ENCODE measurements around the gene AMER3. TPM values are rescaled to one million over a fixed set of nuclear protein-coding genes. Genes with fewer than 3 reads are reported as not detected.

Gene AMER3
- total and polyA plus RNA-seq, 2 experiments from 2014 or later = 0.05 to 0.49 TPM

DNA sequence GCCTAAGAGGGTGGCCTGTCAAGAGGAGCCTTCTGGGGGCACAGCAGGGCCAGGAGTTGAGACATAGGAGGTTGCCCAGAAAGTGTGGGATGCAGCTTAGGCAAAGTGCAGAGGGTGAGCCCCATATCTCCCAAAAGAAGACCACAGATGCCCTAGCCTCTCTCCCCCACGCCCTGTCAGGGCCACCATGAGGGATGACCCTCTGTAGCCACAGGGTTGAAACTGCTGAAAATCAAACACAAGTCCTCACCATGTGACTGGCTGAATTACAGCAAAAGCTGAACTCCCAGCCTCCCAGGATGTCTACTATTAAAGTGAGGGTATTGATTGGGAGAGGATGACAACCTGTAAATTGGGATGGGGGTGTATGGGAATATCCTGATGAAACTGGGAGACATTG, 44.0 kb downstream of the AMER3 start (continued):
- TF ChIP-seq, protein P1, sequence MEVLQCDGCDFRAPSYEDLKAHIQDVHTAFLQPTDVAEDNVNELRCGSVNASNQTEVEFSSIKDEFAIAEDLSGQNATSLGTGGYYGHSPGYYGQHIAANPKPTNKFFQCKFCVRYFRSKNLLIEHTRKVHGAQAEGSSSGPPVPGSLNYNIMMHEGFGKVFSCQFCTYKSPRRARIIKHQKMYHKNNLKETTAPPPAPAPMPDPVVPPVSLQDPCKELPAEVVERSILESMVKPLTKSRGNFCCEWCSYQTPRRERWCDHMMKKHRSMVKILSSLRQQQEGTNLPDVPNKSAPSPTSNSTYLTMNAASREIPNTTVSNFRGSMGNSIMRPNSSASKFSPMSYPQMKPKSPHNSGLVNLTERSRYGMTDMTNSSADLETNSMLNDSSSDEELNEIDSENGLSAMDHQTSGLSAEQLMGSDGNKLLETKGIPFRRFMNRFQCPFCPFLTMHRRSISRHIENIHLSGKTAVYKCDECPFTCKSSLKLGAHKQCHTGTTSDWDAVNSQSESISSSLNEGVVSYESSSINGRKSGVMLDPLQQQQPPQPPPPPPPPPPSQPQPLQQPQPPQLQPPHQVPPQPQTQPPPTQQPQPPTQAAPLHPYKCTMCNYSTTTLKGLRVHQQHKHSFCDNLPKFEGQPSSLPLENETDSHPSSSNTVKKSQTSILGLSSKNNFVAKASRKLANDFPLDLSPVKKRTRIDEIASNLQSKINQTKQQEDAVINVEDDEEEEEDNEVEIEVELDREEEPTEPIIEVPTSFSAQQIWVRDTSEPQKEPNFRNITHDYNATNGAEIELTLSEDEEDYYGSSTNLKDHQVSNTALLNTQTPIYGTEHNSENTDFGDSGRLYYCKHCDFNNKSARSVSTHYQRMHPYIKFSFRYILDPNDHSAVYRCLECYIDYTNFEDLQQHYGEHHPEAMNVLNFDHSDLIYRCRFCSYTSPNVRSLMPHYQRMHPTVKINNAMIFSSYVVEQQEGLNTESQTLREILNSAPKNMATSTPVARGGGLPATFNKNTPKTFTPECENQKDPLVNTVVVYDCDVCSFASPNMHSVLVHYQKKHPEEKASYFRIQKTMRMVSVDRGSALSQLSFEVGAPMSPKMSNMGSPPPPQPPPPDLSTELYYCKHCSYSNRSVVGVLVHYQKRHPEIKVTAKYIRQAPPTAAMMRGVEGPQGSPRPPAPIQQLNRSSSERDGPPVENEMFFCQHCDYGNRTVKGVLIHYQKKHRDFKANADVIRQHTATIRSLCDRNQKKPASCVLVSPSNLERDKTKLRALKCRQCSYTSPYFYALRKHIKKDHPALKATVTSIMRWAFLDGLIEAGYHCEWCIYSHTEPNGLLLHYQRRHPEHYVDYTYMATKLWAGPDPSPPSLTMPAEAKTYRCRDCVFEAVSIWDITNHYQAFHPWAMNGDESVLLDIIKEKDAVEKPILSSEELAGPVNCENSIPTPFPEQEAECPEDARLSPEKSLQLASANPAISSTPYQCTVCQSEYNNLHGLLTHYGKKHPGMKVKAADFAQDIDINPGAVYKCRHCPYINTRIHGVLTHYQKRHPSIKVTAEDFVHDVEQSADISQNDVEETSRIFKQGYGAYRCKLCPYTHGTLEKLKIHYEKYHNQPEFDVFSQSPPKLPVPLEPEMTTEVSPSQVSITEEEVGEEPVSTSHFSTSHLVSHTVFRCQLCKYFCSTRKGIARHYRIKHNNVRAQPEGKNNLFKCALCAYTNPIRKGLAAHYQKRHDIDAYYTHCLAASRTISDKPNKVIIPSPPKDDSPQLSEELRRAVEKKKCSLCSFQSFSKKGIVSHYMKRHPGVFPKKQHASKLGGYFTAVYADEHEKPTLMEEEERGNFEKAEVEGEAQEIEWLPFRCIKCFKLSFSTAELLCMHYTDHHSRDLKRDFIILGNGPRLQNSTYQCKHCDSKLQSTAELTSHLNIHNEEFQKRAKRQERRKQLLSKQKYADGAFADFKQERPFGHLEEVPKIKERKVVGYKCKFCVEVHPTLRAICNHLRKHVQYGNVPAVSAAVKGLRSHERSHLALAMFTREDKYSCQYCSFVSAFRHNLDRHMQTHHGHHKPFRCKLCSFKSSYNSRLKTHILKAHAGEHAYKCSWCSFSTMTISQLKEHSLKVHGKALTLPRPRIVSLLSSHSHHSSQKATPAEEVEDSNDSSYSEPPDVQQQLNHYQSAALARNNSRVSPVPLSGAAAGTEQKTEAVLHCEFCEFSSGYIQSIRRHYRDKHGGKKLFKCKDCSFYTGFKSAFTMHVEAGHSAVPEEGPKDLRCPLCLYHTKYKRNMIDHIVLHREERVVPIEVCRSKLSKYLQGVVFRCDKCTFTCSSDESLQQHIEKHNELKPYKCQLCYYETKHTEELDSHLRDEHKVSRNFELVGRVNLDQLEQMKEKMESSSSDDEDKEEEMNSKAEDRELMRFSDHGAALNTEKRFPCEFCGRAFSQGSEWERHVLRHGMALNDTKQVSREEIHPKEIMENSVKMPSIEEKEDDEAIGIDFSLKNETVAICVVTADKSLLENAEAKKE (CRISPR knock-in tag; IDR thresholded peaks at IDR 0.05) = no peak
- TF ChIP-seq CTCF (conservative IDR thresholded peaks at IDR 0.05; ENCODE audit: low read depth in 2 of 2) (no peak), CREB1 (CRISPR knock-in tag; IDR thresholded peaks at IDR 0.05; ENCODE audit: low read depth) (no peak), EZH2 (IDR thresholded peaks at IDR 0.05; ENCODE audit: low read depth, unreplicated experiment) (no peak), ZNF331 (CRISPR knock-in tag; IDR thresholded peaks at IDR 0.05; ENCODE audit: low read depth) (no peak), NANOG (IDR thresholded peaks at IDR 0.05; ENCODE audit: borderline replicate concordance) (no peak), ZNF114 (CRISPR knock-in tag; IDR thresholded peaks at IDR 0.05) (no peak), JUNB (IDR thresholded peaks at IDR 0.05; ENCODE audit: unreplicated experiment) (no peak), STAT1 (IDR thresholded peaks at IDR 0.05; ENCODE audit: unreplicated experiment) (no peak), EZH2phosphoT487 (IDR thresholded peaks at IDR 0.05; ENCODE audit: unreplicated experiment) (no peak)
